Ishikawa (cell line): Measurements from ENCODE around the gene SCN3B.

Source experiments
- CREB1 ChIP-seq: IDR thresholded peaks from 2 replicates; pipeline ENCODE4 v1.6.1; 2012; ENCODE audit warnings: low read depth
- EGR1 ChIP-seq: IDR thresholded peaks from 2 replicates; pipeline ENCODE4 v1.6.1; 2012
- EP300 ChIP-seq: IDR thresholded peaks from 2 replicates; pipeline ENCODE4 v1.6.1; 2012; ENCODE audit warnings: borderline replicate concordance
- FOXM1 ChIP-seq: IDR thresholded peaks from 2 replicates; pipeline ENCODE4 v1.6.1; 2012; ENCODE audit warnings: low read depth, borderline replicate concordance
- NFIC ChIP-seq: IDR thresholded peaks from 2 replicates; pipeline ENCODE4 v1.6.1; 2012
- RAD21 ChIP-seq: IDR thresholded peaks from 2 replicates; pipeline ENCODE4 v1.6.1; 2012; ENCODE audit warnings: low read depth
- TAF1 ChIP-seq: IDR thresholded peaks from 2 replicates; pipeline ENCODE4 v1.6.1; 2012; ENCODE audit warnings: low read depth, mild to moderate bottlenecking
- TCF12 ChIP-seq: IDR thresholded peaks from 2 replicates; pipeline ENCODE4 v1.6.1; 2012; ENCODE audit warnings: low read depth
- TEAD4 ChIP-seq: IDR thresholded peaks from 2 replicates; pipeline ENCODE4 v1.6.1; 2012
- YY1 ChIP-seq: IDR thresholded peaks from 2 replicates; pipeline ENCODE4 v1.6.1; 2012; ENCODE audit warnings: low read depth
- ZBTB7A ChIP-seq: IDR thresholded peaks from 2 replicates; pipeline ENCODE4 v1.6.1; 2012; ENCODE audit warnings: low read depth
- TF ChIP-seq, protein P1 (sequence below): IDR thresholded peaks from 2 replicates; pipeline ENCODE4 v1.6.1; 2012
- TF ChIP-seq, protein P2 (sequence below): IDR thresholded peaks from 2 replicates; pipeline ENCODE4 v1.6.1; 2012
- TF ChIP-seq, protein P3 (sequence below): IDR thresholded peaks from 2 replicates; pipeline ENCODE4 v1.6.1; 2012; ENCODE audit warnings: low read depth, mild to moderate bottlenecking

Gene SCN3B

DNA sequence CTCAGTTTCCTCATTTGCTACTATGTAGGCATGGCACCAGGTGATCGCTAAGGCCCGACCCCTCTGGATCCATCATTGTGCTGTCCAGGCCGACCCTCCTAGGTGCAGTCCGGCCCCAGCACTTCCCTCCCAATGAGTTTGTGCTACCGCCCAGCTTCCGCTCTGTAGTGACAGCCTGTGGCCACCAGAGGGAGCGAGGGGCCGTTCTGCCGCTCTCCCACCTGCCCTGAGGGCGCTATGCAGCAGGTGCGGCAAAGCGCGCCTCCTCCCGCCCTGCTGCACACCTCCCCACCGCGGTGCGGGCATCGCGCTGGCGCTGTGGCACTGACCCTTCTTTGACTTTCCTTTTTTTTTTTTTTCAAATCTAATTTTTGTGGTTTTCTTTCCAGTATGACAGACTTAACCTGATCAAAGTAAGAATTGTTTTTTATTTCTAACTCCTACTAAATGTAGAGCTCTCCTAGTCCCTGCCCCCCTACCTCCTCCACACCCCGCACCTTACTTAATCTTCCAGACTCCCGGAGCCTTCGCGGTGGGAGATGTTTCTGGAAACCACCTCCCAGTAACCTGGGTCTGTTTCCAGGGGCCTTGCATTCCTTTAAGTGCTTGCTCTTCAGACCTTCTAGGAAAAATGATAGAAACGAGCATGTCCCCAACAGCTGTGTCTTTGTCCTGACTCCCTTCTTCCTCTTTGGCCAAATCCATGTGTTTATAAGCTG lies 73.7 kb downstream of the SCN3B start:
- TF ChIP-seq RAD21: peak; percentile 64
- 0 out of 2 replicates have a peak, but pooled peaks have one; percentile 26 for TF ChIP-seq TCF12
- TF ChIP-seq ZBTB7A: 0 out of 2 replicates have a peak, but pooled peaks have one; percentile 57
- TF ChIP-seq EGR1: no peak
- TF ChIP-seq, protein P1, sequence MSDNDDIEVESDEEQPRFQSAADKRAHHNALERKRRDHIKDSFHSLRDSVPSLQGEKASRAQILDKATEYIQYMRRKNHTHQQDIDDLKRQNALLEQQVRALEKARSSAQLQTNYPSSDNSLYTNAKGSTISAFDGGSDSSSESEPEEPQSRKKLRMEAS: peak; percentile 87

DNA sequence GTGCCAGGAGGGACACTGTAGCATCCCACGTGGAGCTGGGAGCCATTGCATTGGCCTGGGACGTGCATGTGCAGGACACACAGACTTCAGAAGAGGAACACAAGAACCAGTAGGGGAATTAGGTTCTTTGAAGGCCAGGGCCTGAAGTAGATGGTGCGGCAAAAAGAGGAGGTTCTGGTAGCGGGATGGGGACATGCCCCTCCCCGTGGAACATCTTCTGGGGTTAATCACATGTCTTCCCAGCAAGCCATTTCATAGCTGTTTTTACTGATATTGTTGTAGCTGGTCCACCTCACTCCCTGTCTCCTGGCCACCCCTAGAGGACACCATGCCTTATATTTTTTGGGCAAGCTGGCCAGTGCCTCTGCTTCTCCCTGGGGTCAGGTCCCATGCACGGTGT lies 74.3 kb downstream of the SCN3B start:
- TF ChIP-seq, protein P1: no peak
- TF ChIP-seq NFIC: no peak
- TF ChIP-seq RAD21: no peak
- TF ChIP-seq FOXM1: no peak
- TF ChIP-seq, protein P2, sequence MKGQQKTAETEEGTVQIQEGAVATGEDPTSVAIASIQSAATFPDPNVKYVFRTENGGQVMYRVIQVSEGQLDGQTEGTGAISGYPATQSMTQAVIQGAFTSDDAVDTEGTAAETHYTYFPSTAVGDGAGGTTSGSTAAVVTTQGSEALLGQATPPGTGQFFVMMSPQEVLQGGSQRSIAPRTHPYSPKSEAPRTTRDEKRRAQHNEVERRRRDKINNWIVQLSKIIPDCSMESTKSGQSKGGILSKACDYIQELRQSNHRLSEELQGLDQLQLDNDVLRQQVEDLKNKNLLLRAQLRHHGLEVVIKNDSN: no peak
- TF ChIP-seq ZBTB7A: no peak
- TF ChIP-seq EP300: no peak
- TF ChIP-seq, protein P3, sequence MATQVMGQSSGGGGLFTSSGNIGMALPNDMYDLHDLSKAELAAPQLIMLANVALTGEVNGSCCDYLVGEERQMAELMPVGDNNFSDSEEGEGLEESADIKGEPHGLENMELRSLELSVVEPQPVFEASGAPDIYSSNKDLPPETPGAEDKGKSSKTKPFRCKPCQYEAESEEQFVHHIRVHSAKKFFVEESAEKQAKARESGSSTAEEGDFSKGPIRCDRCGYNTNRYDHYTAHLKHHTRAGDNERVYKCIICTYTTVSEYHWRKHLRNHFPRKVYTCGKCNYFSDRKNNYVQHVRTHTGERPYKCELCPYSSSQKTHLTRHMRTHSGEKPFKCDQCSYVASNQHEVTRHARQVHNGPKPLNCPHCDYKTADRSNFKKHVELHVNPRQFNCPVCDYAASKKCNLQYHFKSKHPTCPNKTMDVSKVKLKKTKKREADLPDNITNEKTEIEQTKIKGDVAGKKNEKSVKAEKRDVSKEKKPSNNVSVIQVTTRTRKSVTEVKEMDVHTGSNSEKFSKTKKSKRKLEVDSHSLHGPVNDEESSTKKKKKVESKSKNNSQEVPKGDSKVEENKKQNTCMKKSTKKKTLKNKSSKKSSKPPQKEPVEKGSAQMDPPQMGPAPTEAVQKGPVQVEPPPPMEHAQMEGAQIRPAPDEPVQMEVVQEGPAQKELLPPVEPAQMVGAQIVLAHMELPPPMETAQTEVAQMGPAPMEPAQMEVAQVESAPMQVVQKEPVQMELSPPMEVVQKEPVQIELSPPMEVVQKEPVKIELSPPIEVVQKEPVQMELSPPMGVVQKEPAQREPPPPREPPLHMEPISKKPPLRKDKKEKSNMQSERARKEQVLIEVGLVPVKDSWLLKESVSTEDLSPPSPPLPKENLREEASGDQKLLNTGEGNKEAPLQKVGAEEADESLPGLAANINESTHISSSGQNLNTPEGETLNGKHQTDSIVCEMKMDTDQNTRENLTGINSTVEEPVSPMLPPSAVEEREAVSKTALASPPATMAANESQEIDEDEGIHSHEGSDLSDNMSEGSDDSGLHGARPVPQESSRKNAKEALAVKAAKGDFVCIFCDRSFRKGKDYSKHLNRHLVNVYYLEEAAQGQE: no peak
- no peak for TF ChIP-seq TAF1
- TF ChIP-seq YY1: no peak

DNA sequence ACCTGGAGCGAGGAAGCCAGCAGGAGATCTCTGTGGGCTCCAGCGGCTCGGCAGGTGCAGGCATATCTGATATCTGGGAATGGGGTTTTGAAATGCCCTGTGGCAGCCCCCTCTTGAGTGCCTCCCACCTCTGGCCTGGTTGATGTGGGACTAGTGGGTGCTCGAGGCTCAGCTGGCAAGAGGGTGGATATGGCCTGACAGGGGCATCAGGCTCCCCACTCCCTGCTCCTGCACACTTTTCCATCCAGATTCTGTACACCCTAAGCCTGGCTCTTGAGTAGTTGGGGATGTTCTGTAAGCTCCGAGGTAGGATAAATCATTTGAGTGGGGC lies 75.0 kb downstream of the SCN3B start:
- TF ChIP-seq CREB1 (no peak), FOXM1 (no peak), ZBTB7A (no peak), YY1 (no peak), TAF1 (no peak), TEAD4 (no peak)
- TF ChIP-seq, protein P2: no peak
- TF ChIP-seq, protein P3: no peak
